ENCODE measurements around the gene ZNRF2.

ZNRF2 gene

DNA sequence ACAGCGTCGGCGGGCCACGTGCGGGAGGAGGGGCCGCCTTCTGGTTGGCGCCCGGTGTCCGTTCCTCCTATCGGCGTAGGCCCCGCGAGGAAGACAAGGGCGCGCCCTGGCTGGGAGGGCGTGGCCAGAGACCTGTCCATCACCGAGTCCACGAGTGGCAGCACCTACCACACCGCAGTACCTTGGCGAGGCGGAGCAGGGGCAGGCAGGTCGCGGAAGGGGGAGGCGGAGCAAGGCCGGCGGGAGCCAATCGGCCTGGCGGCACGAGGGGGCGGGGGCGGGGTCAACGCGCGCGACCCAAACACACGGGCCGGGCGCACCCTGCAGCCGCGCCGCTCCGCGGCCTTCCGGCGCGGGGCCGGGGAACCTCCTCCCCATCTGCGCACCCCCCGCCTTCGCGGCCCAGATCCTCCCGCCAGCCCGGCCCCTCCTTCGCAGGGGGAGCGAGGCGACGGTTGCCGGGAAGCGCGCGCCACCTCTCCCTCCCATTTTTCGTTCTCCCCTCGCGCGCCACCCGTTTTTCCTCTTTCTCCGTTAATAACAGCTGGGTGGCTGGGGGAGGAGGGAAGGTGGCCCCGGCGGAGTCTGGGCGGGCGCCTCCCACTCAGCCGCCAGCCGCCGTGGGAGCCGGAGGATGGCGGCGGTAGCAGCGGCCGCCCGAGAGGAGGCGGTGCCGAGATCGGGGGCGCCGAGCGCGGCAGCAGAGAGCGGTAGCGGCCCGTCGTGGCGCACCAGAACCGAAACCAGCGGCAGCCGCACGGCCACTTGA is at the start of gene ZNRF2:
TSS of gene ZNRF2 (plus strand) at position 300 of the 769 bp plus-strand sequence. CDS start 761 bp downstream, outside the sequence.
- DNase-seq: peak; percentile 99

- DNase-seq: no peak
Observed at GRCh38 chr7:30237271-30237695, 47.1 kb upstream of the ZNRF2 start.

DNA sequence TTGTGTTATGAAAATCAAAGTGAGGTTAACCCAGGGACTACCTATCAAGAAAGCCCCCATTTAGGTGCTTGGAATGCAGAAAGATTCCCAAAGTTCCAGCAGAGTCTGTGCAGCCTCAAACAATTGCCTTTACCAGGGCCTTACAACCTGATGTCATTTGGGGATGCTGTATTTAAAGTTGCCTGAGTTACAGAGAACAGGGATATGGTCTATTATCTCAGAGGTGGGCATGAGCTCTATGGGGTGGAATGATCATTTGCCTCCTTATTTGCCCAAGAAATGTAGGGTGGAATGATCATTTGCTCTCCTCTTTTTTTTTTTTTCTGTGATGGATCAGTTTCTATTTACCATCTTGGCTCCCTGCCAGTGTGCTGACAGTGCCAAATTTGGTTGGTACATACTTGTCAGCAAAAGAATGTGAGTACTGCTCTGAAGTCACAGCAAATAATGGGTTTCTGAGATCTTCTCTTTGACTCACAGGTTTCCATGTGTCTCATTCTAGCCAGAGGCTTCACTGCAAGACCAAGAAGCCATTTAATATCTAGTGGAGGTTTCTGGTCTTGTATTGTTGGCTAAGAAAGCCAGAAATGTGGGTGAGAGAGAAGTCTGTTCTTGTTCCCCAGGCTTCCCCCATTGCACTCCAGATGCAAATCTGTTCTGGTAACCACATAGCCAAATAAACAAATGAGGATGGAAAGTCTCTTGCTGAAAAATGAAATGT is 45.5 kb upstream of the ZNRF2 start:
- DNase-seq: peak; percentile 26

DNA sequence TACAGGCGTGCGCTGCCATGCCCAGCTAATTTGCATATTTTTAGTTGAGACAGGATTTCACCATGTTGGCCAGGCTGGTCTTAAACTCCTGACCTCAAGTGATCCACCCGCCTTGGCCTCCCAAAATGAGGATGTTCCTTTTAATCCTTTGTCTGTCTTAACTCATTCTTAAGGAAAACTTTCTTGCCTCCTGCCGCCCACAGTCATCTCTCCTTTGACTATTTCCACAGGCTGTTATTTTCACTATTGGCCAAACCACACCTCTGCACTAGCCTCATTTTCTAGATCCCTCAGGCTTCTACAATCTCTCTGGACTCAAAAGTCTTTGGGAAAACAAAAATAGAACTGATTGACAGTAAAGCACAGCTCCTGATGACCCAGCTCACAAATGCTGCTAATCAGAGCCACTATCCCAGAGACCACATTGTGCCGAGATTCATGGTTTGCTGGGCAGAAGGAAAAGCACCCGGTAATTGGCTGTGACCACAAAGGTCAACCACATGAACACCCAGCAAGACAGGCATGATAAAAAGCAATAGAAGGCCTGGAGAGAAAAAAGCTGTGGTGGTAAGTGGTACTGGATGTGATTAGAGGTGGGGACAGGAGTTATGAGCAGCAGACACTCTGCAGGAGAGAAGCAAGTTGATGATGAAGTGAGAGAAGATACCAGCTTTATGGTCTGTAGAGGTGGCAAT is 44.1 kb upstream of the ZNRF2 start:
- no peak for DNase-seq

- no peak for DNase-seq
Observed at GRCh38 chr7:30241767-30242166, 42.6 kb upstream of the ZNRF2 start.

DNA sequence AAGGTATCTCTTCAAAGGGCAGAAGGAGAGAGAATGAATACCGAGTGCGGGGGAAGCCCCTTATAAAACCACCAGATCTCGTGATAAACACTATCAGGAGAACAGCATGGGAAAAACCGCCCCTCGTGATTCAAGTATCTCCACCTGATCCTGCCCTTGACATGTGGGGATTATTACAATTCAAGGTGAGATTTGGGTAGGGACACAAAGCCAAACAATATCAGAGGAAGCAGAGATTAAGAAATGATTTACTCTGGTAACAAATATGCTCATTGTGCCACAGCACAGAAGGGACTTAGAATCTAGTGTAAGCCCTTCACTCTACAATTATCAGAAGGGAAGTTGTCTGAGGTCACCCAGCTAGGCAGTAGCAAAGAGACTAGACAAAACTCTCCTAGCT is 40.1 kb upstream of the ZNRF2 start:
- no peak for DNase-seq

GRCh38 chr7:30245913-30246312 is 38.5 kb upstream of the ZNRF2 start:
- DNase-seq: no peak

- DNase-seq: no peak
Observed at GRCh38 chr7:30246392-30246791, 38.0 kb upstream of the ZNRF2 start.

GRCh38 chr7:30247541-30248401 is 36.6 kb upstream of the ZNRF2 start:
- no peak for DNase-seq

- no peak for DNase-seq
Observed at GRCh38 chr7:30249316-30249715, 35.1 kb upstream of the ZNRF2 start.

- DNase-seq: no peak
Observed at GRCh38 chr7:30249986-30250774, 34.2 kb upstream of the ZNRF2 start.

GRCh38 chr7:30251708-30252329 is 32.6 kb upstream of the ZNRF2 start:
- DNase-seq: no peak

DNA sequence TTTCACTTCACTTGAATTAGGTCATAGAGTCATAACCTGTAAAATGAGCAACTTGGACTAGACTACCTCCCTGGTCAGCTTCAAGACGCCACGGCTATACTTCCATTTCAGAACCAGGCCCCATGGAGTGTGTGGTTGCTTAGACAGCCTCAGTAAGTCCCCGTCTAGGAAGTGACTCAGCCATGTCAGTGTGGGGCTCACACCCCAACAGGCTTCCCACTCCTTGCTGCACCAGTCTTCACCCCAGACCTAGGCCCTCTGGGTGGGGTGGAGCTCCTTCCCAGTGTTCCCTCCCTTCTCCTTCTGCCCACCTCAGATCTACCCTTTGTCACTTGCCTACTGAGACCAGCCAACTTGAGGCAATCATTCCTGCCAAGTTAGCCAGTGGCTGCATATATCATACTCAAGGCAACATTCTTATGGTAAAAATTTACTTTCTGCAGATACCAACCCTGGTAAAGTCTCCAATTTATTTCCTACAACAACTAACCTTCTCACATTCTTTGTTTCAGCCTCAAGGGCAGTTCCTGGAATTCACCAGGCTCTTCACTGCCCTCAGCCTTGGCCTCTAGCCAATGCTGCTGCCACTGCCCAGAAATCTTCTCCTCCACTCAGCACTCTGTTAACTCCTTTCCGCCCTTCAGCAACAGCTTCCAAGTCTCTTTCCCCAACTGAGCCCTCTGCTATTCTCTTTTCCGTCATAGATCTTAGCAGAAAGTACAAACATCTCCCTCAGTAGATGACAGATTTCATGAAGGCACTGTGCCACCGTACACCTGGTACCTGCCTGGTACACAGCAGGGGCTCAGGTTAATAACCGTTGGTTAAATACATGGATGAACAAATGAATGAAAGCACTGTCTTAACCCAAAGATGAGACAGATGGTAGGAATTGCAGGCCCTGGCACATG is 31.3 kb upstream of the ZNRF2 start:
- no peak for DNase-seq

GRCh38 chr7:30253796-30254165 is 30.6 kb upstream of the ZNRF2 start:
- DNase-seq: no peak

DNA sequence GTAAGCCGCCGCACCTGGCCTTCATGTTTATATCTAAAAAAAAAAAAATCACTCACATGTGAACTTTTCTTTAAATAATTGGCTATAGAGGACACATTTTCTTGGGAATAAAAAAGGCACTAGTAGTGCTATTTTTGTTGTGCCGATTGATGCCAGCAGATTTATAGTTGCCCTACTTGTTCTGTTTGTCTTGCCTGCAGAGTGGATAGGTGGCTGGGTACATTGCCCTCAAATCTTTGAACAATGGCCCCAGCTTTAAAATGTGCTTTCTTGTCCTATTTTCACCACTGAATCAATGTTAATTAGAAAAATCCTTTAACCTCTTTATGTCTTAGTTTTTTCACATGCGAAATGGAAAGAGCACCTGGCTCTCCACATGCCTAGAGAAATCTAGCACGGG is 30.1 kb upstream of the ZNRF2 start:
- DNase-seq: no peak

DNA sequence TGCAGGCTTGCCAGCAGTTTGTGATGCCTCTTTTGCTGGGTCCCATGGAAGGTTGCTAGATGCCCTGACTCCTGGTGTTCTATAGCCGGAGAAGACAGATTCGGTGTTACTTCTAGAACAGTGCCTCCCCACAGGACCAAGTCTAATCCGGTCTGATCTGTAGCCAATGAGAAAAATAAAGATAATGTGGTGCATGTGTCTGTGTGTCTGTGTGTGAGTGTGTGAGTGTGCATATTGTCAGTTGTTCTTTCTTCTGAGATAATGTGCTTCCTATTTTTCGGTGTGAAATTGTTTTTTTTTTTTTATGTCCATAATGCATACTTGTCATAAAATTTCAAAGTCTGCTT is 29.7 kb upstream of the ZNRF2 start:
- DNase-seq: no peak

GRCh38 chr7:30255064-30255769 is 29.2 kb upstream of the ZNRF2 start:
- DNase-seq: no peak

DNA sequence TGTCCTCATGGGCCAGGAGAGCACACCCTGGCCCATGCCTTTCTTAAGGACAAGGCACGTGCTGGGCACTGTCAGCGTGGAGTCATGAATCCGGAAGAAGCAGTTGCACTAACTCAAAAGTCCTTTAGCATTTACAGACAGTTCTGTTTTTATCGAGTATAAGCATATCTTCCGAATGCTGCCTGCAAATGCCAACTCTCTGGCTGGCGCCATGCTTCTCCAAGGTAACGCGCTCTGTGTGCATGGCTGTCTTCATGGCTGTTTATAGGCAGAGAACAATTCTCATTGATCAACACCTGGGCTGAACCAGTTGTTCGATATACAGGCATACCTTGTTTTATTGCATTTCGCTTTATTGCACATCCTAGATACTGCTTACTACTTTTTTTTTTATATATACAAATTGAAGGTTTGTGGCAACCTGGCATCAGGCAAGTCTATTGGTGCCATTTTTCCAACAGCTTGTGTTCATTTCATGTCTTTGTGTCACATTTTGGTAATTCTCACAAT is 28.0 kb upstream of the ZNRF2 start:
- no peak for DNase-seq

GRCh38 chr7:30260246-30260768 is 24.1 kb upstream of the ZNRF2 start:
- DNase-seq: no peak

Data from stimulated activated CD4-positive, alpha-beta T cell treated with anti-CD3 and anti-CD28 coated beads, Interleukin-4, amount 100 ng/mL, for 24 hours (primary cell).